HG03439 (cell line): ENCODE data around the gene LRCH4.

Source experiments
- ATAC-seq: cut with Tn5 transposase; IDR thresholded peaks from one replicate; pipeline ENCODE4 v1.9.1; 2021; ENCODE audit warnings: mild to moderate bottlenecking, moderate library complexity; ENCODE audit not compliant: unreplicated experiment

LRCH4 gene

GRCh38 chr7:100606313-100606712 lies 20.4 kb upstream of the LRCH4 start:
- ATAC-seq: no peak

GRCh38 chr7:100604976-100605911 lies 19.3 kb upstream of the LRCH4 start:
- no peak for ATAC-seq

GRCh38 chr7:100604028-100604975 lies 18.4 kb upstream of the LRCH4 start:
- ATAC-seq: peak; percentile 49

- no peak for ATAC-seq
Observed at GRCh38 chr7:100603726-100604027, 17.7 kb upstream of the LRCH4 start.

- ATAC-seq: no peak
Observed at GRCh38 chr7:100602889-100603725, 17.2 kb upstream of the LRCH4 start.

GRCh38 chr7:100600730-100601038 lies 14.8 kb upstream of the LRCH4 start:
- ATAC-seq: no peak

- no peak for ATAC-seq
Observed at GRCh38 chr7:100599911-100600729, 14.2 kb upstream of the LRCH4 start.

- ATAC-seq: no peak
Observed at GRCh38 chr7:100598425-100598824, 12.5 kb upstream of the LRCH4 start.

- ATAC-seq: no peak
Observed at GRCh38 chr7:100595188-100595587, 9.3 kb upstream of the LRCH4 start.

GRCh38 chr7:100591596-100591995 lies 5.7 kb upstream of the LRCH4 start:
- no peak for ATAC-seq

GRCh38 chr7:100590077-100590737 lies 4.3 kb upstream of the LRCH4 start:
- ATAC-seq: no peak

- no peak for ATAC-seq
Observed at GRCh38 chr7:100589341-100589947, 3.5 kb upstream of the LRCH4 start.

- ATAC-seq: no peak
Observed at GRCh38 chr7:100588438-100588837, 2.5 kb upstream of the LRCH4 start.

GRCh38 chr7:100586266-100587025 lies 517 bp upstream of the LRCH4 start, which contains the start of gene FBXO24:
TSS of gene FBXO24 (plus strand) at chr7:100586328. CDS start at chr7:100586626, 298 bp downstream.
- peak; percentile 86 for ATAC-seq

- ATAC-seq: no peak
Observed at GRCh38 chr7:100584683-100585510, 1.0 kb downstream of the LRCH4 start.

GRCh38 chr7:100584054-100584682 lies 1.8 kb downstream of the LRCH4 start:
- no peak for ATAC-seq
